NT2/D1 (cell line): ENCODE data around the gene SMPD3.

ENCODE experiments used
- DNase-seq: peaks from one replicate; pipeline ENCODE4 v3.0.0-alpha.2; 2011; ENCODE audit warnings: low read depth, low spot score
- H3K27me3 ChIP-seq: 2 replicates; pipeline ENCODE4 v1.6.0; 2011; ENCODE audit warnings: mild to moderate bottlenecking; ENCODE audit not compliant: insufficient read length, insufficient read depth
- H3K36me3 ChIP-seq: 2 replicates; pipeline ENCODE4 v1.6.1; 2011; ENCODE audit warnings: mild to moderate bottlenecking, low read length, mixed read lengths; ENCODE audit not compliant: insufficient read depth, insufficient read length
- H3K4me1 ChIP-seq: 2 replicates; pipeline ENCODE4 v1.5.1; 2011; ENCODE audit not compliant: insufficient read depth, insufficient read length
- H3K4me3 ChIP-seq: 2 replicates; pipeline ENCODE4 v1.5.1; 2011; ENCODE audit warnings: low read depth; ENCODE audit not compliant: insufficient read length
- H3K9ac ChIP-seq: 2 replicates; pipeline ENCODE4 v1.6.0; 2011; ENCODE audit warnings: low read depth; ENCODE audit not compliant: insufficient read length
- H3K9me3 ChIP-seq: 2 replicates; pipeline ENCODE4 v1.5.1; 2011; ENCODE audit warnings: mild to moderate bottlenecking, low read length; ENCODE audit not compliant: insufficient read depth
- SUZ12 ChIP-seq: IDR thresholded peaks from 2 replicates; pipeline ENCODE4 v1.6.1; 2011; ENCODE audit not compliant: insufficient read length, insufficient read depth; ENCODE audit errors: extremely low read depth
- YY1 ChIP-seq: IDR thresholded peaks from 2 replicates; pipeline ENCODE4 v1.6.1; 2011; ENCODE audit not compliant: insufficient read length, insufficient read depth
- ZNF274 ChIP-seq: IDR thresholded peaks from 2 replicates; pipeline ENCODE4 v1.6.1; 2011; ENCODE audit warnings: mild to moderate bottlenecking, low read depth, low read length

Gene SMPD3

GRCh38 chr16:68387301-68387700 lies 61.0 kb downstream of the SMPD3 start:
- no peak for DNase-seq
- Histone ChIP-seq H3K27me3 (no peaks in the 10 kb centered on the region), H3K36me3 (no peaks in the 10 kb centered on the region), H3K4me3 (no peak overlapping the region), H3K4me1 (peaks cover 53% of the 10 kb centered on the region), H3K9ac (no peak overlapping the region), H3K9me3 (no peaks in the 10 kb centered on the region)
- TF ChIP-seq ZNF274 (no peak), YY1 (no peak), SUZ12 (no peak)

DNA sequence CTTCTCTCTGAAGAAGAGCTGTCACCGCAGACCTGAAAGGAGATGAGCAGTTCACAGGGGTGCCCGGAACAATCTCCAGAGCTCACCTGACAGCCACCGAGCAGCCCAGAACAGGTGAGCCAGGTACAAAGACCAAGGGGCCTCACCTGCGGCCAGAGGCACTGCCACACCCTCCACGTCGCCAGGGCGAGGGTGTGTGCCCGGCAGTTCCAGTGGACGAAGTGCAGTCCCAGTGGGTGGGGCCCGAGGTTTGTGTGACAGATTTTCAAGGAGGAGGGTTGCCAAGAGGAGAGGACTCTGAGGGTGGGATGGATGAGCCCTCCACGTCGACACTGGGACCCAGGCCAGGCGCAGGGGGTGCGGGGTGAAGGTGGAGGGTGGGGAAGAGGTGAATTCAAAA lies 61.7 kb downstream of the SMPD3 start:
- Histone ChIP-seq H3K36me3 (no peaks in the 10 kb centered on the region), H3K27me3 (no peaks in the 10 kb centered on the region), H3K4me3 (no peak overlapping the region), H3K4me1 (peaks cover 53% of the 10 kb centered on the region), H3K9me3 (no peaks in the 10 kb centered on the region), H3K9ac (no peak overlapping the region)
- DNase-seq: no peak
- TF ChIP-seq SUZ12 (no peak), YY1 (no peak), ZNF274 (no peak)

DNA sequence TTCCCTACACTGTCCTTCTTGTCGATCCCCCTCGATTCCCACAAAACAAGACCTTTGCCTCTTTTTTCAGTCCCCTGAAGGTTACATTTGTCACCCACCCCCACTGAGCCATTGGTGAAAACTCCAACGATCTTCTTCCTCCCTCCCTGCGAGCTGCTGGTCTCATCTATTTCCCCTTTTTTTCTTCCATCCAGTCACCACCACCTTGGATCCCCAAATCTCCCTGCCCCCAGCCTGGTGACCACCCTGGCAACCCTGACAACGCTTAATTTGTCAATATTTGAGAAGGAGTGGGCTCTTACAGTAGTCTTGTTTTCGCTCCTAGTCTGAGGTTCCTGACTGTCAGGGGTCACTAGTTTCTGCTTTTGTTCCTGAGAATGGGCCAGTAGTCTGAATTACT lies 62.9 kb downstream of the SMPD3 start:
- no peaks in the 10 kb centered on the region for H3K27me3 ChIP-seq
- H3K9me3 ChIP-seq: no peaks in the 10 kb centered on the region
- peaks cover 50% of the 10 kb centered on the region for H3K4me1 ChIP-seq
- no peak overlapping the region for H3K9ac ChIP-seq
- no peak for TF ChIP-seq SUZ12
- TF ChIP-seq ZNF274: no peak
- TF ChIP-seq YY1: no peak
- H3K4me3 ChIP-seq: no peak overlapping the region
- no peak for DNase-seq
- no peaks in the 10 kb centered on the region for H3K36me3 ChIP-seq

DNA sequence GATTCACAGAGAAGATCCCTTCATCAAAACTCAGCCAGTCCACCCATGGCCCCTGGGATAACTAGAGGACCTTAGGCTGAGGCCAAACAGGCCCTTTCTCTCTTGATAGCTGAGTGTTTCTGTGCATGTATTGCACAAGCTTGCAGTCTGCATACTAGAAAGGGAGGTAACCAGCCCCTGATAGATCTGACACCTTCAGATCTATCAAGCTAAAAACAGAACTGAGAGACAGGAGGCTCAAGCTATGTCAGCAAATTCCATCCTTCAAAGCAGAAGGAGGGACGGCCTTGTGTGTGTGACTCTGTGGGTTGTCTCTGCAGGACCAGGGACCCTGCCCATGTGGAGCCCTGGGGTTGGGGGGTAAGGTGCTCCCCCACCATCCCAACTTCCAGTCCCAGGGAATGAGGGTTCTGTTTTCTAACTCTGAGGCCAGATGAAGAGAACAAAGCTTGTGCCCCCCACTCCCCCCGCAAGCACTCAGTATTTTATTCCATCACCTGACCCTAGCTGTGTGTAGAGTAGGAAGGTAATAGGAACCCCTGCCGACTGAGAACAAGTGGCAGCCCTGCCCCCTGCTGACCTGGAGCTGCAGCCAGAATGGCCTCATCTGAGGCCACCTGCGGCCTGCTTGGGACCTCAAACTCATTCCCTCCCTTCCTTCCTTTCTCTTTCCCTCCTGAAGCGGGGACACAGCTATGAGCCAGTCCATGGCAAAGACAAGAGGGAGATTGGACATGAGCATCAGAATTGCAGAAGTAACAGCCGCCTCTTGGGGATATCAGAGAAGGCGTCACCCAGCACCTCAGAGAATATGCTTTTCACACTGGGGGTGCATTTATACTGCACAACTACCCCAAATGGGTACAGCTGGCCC lies 63.8 kb downstream of the SMPD3 start:
- no peak for DNase-seq
- TF ChIP-seq YY1: no peak
- no peak for TF ChIP-seq SUZ12
- no peak for TF ChIP-seq ZNF274
- Histone ChIP-seq H3K9me3 (no peaks in the 10 kb centered on the region), H3K4me1 (peaks cover 45% of the 10 kb centered on the region), H3K27me3 (no peaks in the 10 kb centered on the region), H3K4me3 (no peak overlapping the region), H3K9ac (peak overlapping the region; percentile 3), H3K36me3 (no peaks in the 10 kb centered on the region)

DNA sequence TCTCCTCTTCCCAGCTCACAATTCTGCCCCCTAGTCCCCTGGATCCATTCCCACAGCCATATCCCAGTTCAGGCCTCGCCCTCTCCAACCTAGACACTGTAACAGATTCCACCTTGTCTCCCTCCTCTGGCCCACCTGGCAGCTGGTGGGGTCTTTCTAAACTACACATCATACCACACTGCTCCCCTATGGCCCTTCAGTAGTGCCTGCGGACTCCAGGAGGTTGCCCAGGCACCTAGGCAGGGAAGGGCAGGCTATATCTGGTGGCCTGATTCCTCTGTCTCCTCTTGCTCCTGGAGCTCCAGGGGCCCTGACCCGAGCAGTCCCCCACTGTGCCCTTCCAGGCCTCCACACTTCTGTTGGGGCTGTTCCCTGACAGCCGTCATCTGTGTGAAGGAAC lies 64.5 kb downstream of the SMPD3 start:
- H3K4me3 ChIP-seq: no peak overlapping the region
- H3K27me3 ChIP-seq: no peaks in the 10 kb centered on the region
- H3K36me3 ChIP-seq: no peaks in the 10 kb centered on the region
- TF ChIP-seq YY1: no peak
- no peak for TF ChIP-seq ZNF274
- TF ChIP-seq SUZ12: no peak
- peak overlapping the region; percentile 3 for H3K9ac ChIP-seq
- no peak for DNase-seq
- no peaks in the 10 kb centered on the region for H3K9me3 ChIP-seq
- H3K4me1 ChIP-seq: peaks cover 41% of the 10 kb centered on the region

DNA sequence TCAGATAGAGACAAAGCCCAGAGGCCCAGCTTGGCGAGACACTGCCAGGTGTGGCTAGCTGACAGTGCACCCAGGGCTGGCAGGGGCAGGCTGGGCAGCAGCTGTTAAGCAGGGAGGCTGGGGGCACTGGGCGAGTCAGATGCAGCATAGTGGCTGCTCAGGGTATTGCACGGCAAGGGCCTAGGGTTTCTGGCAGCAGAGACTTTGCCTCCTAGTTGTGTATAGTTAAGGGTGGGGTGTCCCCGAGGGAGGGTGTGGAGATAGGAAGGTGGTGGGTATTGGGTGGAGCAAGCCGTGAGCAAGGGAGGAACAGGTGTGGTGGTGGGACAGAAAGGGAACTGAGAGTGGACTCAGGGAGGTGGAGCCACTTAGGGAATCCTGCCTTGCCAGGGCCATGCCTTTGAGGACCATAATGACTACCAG lies 66.0 kb downstream of the SMPD3 start:
- DNase-seq: no peak
- no peaks in the 10 kb centered on the region for H3K27me3 ChIP-seq
- no peaks in the 10 kb centered on the region for H3K36me3 ChIP-seq
- no peaks in the 10 kb centered on the region for H3K9me3 ChIP-seq
- H3K4me1 ChIP-seq: peaks cover 30% of the 10 kb centered on the region
- no peak for TF ChIP-seq ZNF274
- TF ChIP-seq SUZ12: no peak
- no peak for TF ChIP-seq YY1
- no peak overlapping the region for H3K4me3 ChIP-seq
- H3K9ac ChIP-seq: no peak overlapping the region

DNA sequence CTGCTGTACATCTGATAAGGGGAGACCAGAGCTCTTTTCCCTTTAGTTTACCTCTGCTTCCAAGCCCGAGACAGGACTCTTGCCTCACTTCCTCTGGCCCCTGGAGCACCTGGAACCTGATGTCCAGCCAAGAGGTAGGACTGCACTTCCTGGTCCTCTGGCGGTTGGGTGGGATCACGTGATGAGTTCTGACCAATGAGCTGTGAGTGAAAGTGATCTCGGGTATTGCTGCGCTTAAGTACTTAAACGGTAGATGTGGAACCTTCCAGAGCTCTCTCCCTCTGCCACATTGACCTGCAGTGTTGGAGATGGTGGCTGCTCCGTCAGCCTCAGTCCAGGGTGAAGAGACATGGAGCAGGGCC lies 67.0 kb downstream of the SMPD3 start:
- Histone ChIP-seq H3K27me3 (no peaks in the 10 kb centered on the region), H3K4me1 (peaks cover 29% of the 10 kb centered on the region), H3K9ac (no peak overlapping the region), H3K36me3 (no peaks in the 10 kb centered on the region), H3K9me3 (no peaks in the 10 kb centered on the region), H3K4me3 (no peak overlapping the region)
- no peak for DNase-seq
- TF ChIP-seq YY1 (no peak), ZNF274 (no peak), SUZ12 (no peak)
